ENCODE measurements around the gene PPP1R36. TPM values are rescaled to one million over a fixed set of nuclear protein-coding genes. Genes with fewer than 3 reads are reported as not detected.

Gene PPP1R36
- total RNA-seq, 2 donors from 2014 or later: not detected

GRCh38 chr14:64577211-64577610 is 27.4 kb downstream of the PPP1R36 start:
- Mint-ChIP-seq H3K27ac (no peak overlapping the region), H3K36me3 (no peaks in the 10 kb centered on the region), H3K9me3 (no peaks in the 10 kb centered on the region)
- ATAC-seq: no peak
- DNase-seq (ENCODE audit: low spot score in 2 of 2): no peak

- Mint-ChIP-seq H3K36me3 (no peaks in the 10 kb centered on the region), H3K27ac (peak overlapping the region in 1 of 2 donors; percentile 6), H3K9me3 (no peaks in the 10 kb centered on the region)
- DNase-seq (ENCODE audit: low spot score in 2 of 2): no peak
- no peak for ATAC-seq
Observed at GRCh38 chr14:64580467-64580866, 30.7 kb downstream of the PPP1R36 start.

GRCh38 chr14:64581363-64581762 is 31.6 kb downstream of the PPP1R36 start:
- no peak for DNase-seq (ENCODE audit: low spot score in 2 of 2)
- ATAC-seq: no peak
- no peaks in the 10 kb centered on the region for H3K36me3 Mint-ChIP-seq
- H3K9me3 Mint-ChIP-seq: no peaks in the 10 kb centered on the region
- peak overlapping the region in 1 of 2 donors; percentile 6 for H3K27ac Mint-ChIP-seq

DNA sequence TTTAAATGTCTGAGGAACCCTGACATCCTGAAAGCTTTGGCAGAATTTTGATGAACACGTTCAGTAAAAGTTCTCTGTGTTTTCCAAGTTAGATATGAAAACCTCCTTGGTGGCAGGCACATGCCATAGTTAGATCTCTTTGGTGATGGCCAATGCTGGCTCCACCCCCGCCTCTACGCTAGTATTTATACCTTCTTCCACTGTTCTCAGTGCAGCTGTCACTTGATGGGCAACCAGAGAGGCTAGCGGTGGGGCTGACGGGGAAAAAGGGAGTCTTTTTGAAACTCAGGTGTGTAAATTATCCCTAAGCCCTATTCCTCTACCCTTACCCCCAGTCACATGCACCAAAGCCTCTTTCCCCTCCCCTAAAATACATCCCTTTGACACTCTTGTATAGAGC is 32.1 kb downstream of the PPP1R36 start:
- H3K36me3 Mint-ChIP-seq: no peaks in the 10 kb centered on the region
- H3K27ac Mint-ChIP-seq: no peak overlapping the region
- H3K9me3 Mint-ChIP-seq: no peaks in the 10 kb centered on the region
- ATAC-seq (no peak), DNase-seq (ENCODE audit: low spot score in 2 of 2) (no peak)

GRCh38 chr14:64584190-64584589 is 34.4 kb downstream of the PPP1R36 start:
- no peaks in the 10 kb centered on the region for H3K36me3 Mint-ChIP-seq
- no peak overlapping the region for H3K27ac Mint-ChIP-seq
- ATAC-seq: no peak
- DNase-seq (ENCODE audit: low spot score in 2 of 2): no peak
- no peaks in the 10 kb centered on the region for H3K9me3 Mint-ChIP-seq

DNA sequence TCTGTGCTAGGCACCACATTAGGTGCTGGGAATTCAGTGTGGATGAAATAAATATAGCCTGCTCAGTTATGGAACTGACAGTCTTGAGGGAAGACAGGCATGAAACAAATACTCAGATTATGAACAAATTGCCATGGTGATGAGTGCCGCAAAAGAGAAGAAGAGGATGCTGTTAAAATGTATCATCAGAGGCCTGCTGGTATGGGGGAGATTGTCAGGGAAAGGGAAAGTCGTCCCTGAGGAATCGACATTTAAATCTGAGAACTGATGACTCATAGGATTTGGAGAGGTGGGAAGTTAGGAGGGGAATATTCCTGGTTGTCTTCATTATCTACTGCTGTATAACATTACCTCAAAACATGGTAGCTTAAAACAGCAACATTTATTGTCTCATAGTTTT is 42.0 kb downstream of the PPP1R36 start:
- Mint-ChIP-seq H3K9me3 (no peaks in the 10 kb centered on the region), H3K36me3 (no peaks in the 10 kb centered on the region), H3K27ac (no peak overlapping the region)
- ATAC-seq: no peak
- no peak for DNase-seq (ENCODE audit: low spot score in 2 of 2)

GRCh38 chr14:64594438-64594837 is 44.7 kb downstream of the PPP1R36 start:
- Mint-ChIP-seq H3K27ac (no peak overlapping the region), H3K36me3 (no peaks in the 10 kb centered on the region), H3K9me3 (no peaks in the 10 kb centered on the region)
- DNase-seq (ENCODE audit: low spot score in 2 of 2) (no peak), ATAC-seq (no peak)

GRCh38 chr14:64598404-64598803 is 48.6 kb downstream of the PPP1R36 start:
- no peaks in the 10 kb centered on the region for H3K9me3 Mint-ChIP-seq
- H3K36me3 Mint-ChIP-seq: no peaks in the 10 kb centered on the region
- ATAC-seq: peak in 1 of 2 donors; percentile 41
- DNase-seq (ENCODE audit: low spot score in 2 of 2): no peak
- H3K27ac Mint-ChIP-seq: no peak overlapping the region

DNA sequence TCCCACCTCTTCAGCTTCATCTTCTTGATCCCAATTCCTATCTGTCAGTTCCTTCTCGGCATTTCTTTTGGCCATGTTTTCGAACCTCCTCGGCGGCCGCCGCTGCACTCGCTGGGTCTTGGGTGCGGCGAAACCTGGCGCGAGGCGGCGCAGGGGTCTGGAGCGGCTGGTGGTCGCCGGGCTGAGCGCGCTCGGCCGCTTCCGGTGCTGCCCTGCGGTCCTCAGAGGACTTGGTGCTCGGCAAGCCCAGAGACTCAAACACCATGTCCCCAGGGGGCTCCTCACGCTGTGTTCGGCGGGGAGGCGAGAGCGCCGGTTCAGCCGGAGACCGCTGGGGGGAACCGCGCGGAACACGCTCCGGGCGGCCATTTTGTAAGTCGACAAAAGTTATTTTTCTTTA is 51.8 kb downstream of the PPP1R36 start:
- Mint-ChIP-seq H3K9me3 (no peaks in the 10 kb centered on the region), H3K36me3 (no peaks in the 10 kb centered on the region), H3K27ac (no peak overlapping the region)
- no peak for DNase-seq (ENCODE audit: low spot score in 2 of 2)
- ATAC-seq: no peak

DNA sequence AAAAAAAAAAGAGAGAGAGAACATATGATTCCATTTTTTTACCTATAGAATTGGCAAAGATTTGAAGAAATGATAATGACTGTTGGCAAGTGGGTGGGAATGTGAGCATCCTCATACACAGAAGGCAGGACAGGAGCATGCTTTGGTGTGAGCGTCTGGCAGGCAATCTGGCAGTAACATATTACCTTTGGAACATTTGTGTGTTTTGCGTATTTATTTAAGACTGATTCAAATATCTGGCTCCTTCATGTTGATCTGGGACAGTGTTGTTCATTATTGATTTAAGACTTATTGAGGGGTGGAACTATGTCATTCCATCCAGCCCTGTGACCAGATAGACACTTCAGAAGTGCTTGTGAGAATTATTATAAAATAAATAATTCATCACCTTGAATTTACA is 53.1 kb downstream of the PPP1R36 start:
- Mint-ChIP-seq H3K36me3 (no peaks in the 10 kb centered on the region), H3K9me3 (no peaks in the 10 kb centered on the region), H3K27ac (no peak overlapping the region)
- ATAC-seq: no peak
- no peak for DNase-seq (ENCODE audit: low spot score in 2 of 2)

DNA sequence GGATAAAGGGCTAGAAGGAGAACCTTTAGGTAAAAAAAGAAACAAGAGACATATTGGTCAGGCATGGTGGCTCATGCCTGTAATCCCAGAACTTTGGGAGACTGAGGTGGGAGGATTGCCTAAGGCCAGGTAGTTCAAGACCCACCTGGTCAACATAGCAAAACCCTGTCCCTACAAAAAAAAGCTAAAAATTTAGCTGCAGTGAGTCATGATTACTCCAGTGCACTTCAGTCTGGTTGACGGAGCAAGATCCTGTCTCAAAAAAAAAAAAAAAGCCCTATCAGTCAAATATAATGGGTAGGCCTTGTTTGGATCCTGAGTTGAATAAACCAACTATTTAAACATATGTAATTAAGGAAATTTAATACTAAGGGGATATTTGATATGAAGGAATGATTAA is 54.2 kb downstream of the PPP1R36 start:
- Mint-ChIP-seq H3K9me3 (no peaks in the 10 kb centered on the region), H3K36me3 (no peaks in the 10 kb centered on the region), H3K27ac (no peak overlapping the region)
- no peak for DNase-seq (ENCODE audit: low spot score in 2 of 2)
- no peak for ATAC-seq

GRCh38 chr14:64604881-64605280 is 55.1 kb downstream of the PPP1R36 start:
- DNase-seq (ENCODE audit: low spot score in 2 of 2): no peak
- H3K36me3 Mint-ChIP-seq: no peaks in the 10 kb centered on the region
- no peaks in the 10 kb centered on the region for H3K9me3 Mint-ChIP-seq
- H3K27ac Mint-ChIP-seq: no peak overlapping the region
- ATAC-seq: no peak

DNA sequence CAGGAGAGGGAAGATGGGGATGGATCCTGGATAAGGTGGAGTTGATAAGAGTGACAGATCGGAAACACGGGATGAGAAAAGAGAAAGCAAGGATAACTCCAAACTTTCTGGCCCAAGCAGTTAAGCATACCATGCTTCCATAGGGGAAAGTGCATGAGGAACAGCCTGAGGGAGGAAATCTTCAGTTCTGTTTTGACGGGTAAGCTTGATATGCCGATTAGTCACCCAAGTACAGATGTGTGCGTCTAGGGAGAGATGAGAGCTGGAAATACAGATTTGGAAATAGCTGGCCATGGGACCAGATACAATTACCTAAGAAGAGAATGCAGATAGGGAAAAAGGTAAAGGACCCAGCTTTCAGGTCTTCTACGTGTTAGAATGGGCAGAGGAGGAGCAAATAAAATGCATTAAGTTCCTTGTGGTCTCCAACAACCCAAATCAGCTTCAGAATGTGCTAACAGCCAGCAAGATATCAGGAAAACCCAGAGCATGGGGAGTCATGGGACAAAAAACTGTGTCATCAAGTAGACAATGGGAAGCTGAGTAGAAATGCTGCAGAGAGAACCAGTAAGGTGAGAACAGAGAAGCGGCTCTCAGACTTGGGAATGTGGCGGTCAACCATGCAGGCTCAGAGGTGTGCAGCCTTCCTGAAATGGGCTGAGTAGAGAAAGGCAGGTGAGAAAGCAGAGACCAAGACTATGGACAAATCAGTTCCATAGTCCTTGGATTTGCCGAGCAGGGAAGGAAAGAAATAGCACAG is 56.3 kb downstream of the PPP1R36 start:
- DNase-seq (ENCODE audit: low spot score in 2 of 2): no peak
- Mint-ChIP-seq H3K27ac (no peak overlapping the region), H3K36me3 (no peaks in the 10 kb centered on the region), H3K9me3 (no peaks in the 10 kb centered on the region)
- ATAC-seq: no peak

GRCh38 chr14:64610049-64610746 is 60.4 kb downstream of the PPP1R36 start:
- no peak for DNase-seq (ENCODE audit: low spot score in 2 of 2)
- ATAC-seq: peak in 1 of 2 donors; percentile 77
- H3K9me3 Mint-ChIP-seq: no peaks in the 10 kb centered on the region
- H3K36me3 Mint-ChIP-seq: no peaks in the 10 kb centered on the region
- H3K27ac Mint-ChIP-seq: no peak overlapping the region

GRCh38 chr14:64611358-64612020 is 61.7 kb downstream of the PPP1R36 start:
- H3K9me3 Mint-ChIP-seq: no peaks in the 10 kb centered on the region
- no peak for ATAC-seq
- H3K27ac Mint-ChIP-seq: no peak overlapping the region
- no peak for DNase-seq (ENCODE audit: low spot score in 2 of 2)
- no peaks in the 10 kb centered on the region for H3K36me3 Mint-ChIP-seq

DNA sequence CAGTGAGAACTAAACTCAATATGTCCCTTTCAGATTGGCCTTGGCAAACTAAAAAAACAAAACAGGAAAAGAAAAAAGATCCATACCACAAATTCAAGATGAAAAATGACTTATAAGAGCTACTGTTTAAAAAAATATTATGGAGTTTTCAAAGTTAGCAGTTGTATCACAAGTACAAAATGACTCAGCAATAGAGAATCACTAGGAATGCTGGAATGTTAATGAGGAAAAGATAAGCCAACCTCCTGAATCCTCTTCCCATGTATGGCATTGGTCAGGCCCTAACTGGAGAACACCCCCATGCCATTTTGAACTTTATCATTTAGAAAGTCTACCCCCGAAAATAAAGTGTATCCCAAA is 62.2 kb downstream of the PPP1R36 start:
- DNase-seq (ENCODE audit: low spot score in 2 of 2): no peak
- no peak for ATAC-seq
- no peaks in the 10 kb centered on the region for H3K9me3 Mint-ChIP-seq
- H3K27ac Mint-ChIP-seq: no peak overlapping the region
- H3K36me3 Mint-ChIP-seq: no peaks in the 10 kb centered on the region

- no peaks in the 10 kb centered on the region for H3K36me3 Mint-ChIP-seq
- DNase-seq (ENCODE audit: low spot score in 2 of 2) (no peak), ATAC-seq (no peak)
- H3K9me3 Mint-ChIP-seq: no peaks in the 10 kb centered on the region
- no peak overlapping the region for H3K27ac Mint-ChIP-seq
Observed at GRCh38 chr14:64612971-64613666, 63.4 kb downstream of the PPP1R36 start.
